PFSK-1 (cell line): Measurements from ENCODE around the gene SLC24A3.

Experiments
- FOXP2 ChIP-seq: optimal IDR thresholded peaks from 2 replicates; pipeline ENCODE3; 2011; ENCODE audit warnings: borderline replicate concordance, control low read depth, inconsistent platforms; ENCODE audit not compliant: insufficient read depth; ENCODE audit errors: extremely low read length, extremely low read depth
- POLR2AphosphoS5 ChIP-seq: IDR thresholded peaks from 2 replicates; pipeline ENCODE4 v1.6.1; 2012; ENCODE audit warnings: low read depth, mild to moderate bottlenecking, control low read depth, low read length, moderate library complexity
- TAF1 ChIP-seq: IDR thresholded peaks from 2 replicates; pipeline ENCODE4 v1.6.1; 2012; ENCODE audit warnings: low read length, control low read depth, borderline replicate concordance; ENCODE audit not compliant: insufficient read depth
- TF ChIP-seq, protein P1 (sequence below), 2 experiments: IDR thresholded peaks; 2 replicates each; pipeline versions ENCODE4 v1.6.1 to v1.8.0; 2011 to 2012; ENCODE audit warnings: low read depth in 2 of 2, low read length in 2 of 2, control low read depth in 1 of 2, inconsistent platforms in 1 of 2, mild to moderate bottlenecking in 1 of 2, moderate library complexity in 1 of 2; ENCODE audit not compliant: insufficient read depth in 1 of 2

GRCh38 chr20:19302714-19303113 is 90.3 kb downstream of the SLC24A3 start:
- no peak for TF ChIP-seq POLR2AphosphoS5
- no peak for TF ChIP-seq TAF1
- TF ChIP-seq, protein P1, sequence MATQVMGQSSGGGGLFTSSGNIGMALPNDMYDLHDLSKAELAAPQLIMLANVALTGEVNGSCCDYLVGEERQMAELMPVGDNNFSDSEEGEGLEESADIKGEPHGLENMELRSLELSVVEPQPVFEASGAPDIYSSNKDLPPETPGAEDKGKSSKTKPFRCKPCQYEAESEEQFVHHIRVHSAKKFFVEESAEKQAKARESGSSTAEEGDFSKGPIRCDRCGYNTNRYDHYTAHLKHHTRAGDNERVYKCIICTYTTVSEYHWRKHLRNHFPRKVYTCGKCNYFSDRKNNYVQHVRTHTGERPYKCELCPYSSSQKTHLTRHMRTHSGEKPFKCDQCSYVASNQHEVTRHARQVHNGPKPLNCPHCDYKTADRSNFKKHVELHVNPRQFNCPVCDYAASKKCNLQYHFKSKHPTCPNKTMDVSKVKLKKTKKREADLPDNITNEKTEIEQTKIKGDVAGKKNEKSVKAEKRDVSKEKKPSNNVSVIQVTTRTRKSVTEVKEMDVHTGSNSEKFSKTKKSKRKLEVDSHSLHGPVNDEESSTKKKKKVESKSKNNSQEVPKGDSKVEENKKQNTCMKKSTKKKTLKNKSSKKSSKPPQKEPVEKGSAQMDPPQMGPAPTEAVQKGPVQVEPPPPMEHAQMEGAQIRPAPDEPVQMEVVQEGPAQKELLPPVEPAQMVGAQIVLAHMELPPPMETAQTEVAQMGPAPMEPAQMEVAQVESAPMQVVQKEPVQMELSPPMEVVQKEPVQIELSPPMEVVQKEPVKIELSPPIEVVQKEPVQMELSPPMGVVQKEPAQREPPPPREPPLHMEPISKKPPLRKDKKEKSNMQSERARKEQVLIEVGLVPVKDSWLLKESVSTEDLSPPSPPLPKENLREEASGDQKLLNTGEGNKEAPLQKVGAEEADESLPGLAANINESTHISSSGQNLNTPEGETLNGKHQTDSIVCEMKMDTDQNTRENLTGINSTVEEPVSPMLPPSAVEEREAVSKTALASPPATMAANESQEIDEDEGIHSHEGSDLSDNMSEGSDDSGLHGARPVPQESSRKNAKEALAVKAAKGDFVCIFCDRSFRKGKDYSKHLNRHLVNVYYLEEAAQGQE (IDR thresholded peaks at IDR 0.05; ENCODE audit: insufficient read depth in 1 of 2, low read depth in 2 of 2, low read length in 2 of 2): no peak
- TF ChIP-seq FOXP2: no peak
